Smooth muscle cell of the brain vasculature (primary cell): ENCODE measurements around the gene ART3.
A peak's percentile ranks its signal among the peaks of the same experiment; 100 is the strongest.
"Not testable (repeated sequence)": the region's sequence is repeated elsewhere in the genome, so short reads cannot be mapped to it uniquely, and the experiment has no call there.

ENCODE experiments used
- DNase-seq: peaks from one replicate; pipeline ENCODE4 v3.0.0-alpha.2; 2012; ENCODE audit warnings: low read depth, low spot score

ART3 gene

DNA sequence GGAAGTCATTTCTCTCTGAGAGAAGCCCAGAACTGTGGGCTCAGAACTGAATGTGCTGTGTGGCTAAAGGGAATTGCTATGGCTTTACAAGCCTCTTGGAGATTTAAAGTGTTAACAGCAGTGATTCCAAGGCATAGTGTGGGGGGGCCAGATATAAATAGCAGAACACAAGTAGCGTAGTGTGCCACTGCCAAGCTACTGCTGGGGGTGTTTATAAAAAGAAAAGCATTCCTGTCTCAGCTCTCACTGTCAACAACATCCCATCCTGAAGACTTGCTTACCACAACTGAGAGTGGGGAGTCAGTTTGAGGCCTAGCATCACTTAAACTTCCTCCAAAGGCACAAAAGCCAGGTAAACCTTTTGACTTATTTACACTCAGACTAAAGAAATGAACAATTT lies at the start of gene ART3:
Gene ART3, plus strand, starts transcription at position 242 of the 400 bp plus-strand sequence. CDS start 1,181 bp downstream, outside the sequence.
- no peak for DNase-seq

- no peak for DNase-seq
These were observed 46.2 kb upstream of the ART3 start for GRCh38 chr4:76028350-76028765.

- no peak for DNase-seq
These were observed 45.2 kb upstream of the ART3 start for GRCh38 chr4:76029300-76029699.

GRCh38 chr4:76035141-76035540 lies 39.4 kb upstream of the ART3 start:
- DNase-seq, result no peak

DNA sequence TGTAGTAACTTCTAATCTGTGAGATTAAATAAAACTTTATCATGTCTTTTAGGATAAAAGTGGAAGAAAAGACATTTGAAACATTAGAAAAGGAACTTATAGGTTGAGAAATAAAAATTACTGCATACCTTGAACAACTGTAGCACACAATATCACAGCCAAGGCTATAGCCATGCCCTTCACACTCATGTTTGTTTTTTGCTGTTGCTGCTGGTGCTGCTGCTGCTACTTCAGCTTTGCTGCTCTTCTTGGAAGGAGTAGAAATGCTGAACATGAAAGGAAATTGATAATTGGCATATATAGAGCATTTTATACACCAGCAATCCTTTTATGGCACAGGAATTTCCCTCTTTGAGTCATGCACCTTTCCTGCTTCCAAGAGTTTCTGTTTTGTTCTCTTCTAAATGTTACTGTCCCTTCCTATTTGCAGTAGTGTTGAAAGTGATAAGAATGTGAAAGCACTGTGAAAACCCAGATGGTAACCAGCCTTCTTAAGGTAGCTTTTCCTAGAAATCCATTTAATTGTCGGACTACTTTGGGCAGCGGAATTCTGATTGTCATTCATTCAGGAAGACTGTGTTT lies 38.6 kb upstream of the ART3 start, which contains the start of gene CXCL11:
Gene CXCL11, minus strand, starts transcription at position 272 of the 582 bp plus-strand sequence. Its CDS starts 83 bp downstream, at position 189.
- no peak for DNase-seq

DNA sequence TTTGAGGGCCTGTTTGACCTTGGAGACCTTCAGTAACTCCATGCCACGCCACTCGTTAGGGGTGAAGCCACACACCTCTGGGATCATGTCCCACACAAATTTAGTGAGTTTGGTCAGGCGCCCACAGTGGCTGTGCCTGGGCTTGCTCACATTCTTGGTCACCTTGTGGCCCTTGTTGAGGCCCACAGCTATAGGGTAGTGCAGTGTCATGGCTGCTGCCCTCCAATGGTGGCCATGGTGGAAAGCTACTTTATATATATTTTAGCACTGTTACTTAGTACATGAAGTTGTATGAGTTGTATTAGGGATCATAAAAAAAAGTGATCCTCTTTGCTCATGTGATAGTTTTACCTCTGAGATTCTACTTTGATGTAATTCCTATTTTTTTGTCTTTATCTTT lies 37.7 kb upstream of the ART3 start:
- no peak for DNase-seq

GRCh38 chr4:76042241-76042998 lies 32.1 kb upstream of the ART3 start:
- not testable (repeated sequence) for DNase-seq

DNA sequence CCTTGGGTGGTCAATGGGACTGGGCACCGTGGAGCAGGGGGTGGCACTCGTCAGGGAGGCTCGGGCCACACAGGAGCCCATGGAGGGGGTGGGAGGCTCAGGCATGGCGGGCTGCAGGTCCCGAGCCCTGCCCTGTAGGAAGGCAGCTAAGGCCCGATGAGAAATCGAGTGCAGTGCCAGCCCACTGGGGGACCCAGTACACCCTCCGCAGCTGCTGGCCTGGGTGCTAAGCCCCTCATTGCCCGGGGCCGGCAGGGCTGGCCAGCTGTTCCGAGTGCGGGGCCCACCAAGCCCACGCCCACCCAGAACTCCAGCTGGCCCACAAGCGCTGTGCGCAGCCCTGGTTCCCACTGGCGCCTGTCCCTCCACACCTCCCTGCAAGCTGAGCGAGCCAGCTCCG lies 31.2 kb upstream of the ART3 start:
- not testable (repeated sequence) for DNase-seq

- DNase-seq, result not testable (repeated sequence)
These were observed 29.8 kb upstream of the ART3 start for GRCh38 chr4:76044686-76045085.

GRCh38 chr4:76049860-76050416 lies 24.6 kb upstream of the ART3 start:
- not testable (repeated sequence) for DNase-seq

GRCh38 chr4:76050560-76051050 lies 23.9 kb upstream of the ART3 start:
- not testable (repeated sequence) for DNase-seq

DNA sequence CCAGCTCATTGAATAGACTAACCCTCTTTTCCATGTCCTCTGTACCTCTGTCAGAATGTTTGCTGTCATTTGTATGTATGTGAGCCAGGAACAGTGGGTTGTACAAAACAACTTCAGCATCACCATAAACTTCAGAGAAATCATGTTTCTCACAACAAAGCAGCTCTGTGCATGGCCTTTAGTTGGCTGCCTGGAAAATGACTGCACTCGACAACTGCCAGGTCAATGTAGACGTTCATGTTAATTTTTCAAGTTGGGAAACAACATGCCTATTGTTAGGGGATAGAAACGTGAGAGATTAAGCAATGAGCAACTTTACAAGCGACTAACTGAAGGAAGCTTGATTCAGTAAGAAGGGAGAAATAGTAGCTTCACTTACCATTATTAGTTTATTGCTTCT lies 20.8 kb upstream of the ART3 start:
- DNase-seq, result no peak

GRCh38 chr4:76055016-76055415 lies 19.5 kb upstream of the ART3 start:
- DNase-seq, result no peak

- no peak for DNase-seq
These were observed 19.1 kb upstream of the ART3 start for GRCh38 chr4:76055421-76055820.

DNA sequence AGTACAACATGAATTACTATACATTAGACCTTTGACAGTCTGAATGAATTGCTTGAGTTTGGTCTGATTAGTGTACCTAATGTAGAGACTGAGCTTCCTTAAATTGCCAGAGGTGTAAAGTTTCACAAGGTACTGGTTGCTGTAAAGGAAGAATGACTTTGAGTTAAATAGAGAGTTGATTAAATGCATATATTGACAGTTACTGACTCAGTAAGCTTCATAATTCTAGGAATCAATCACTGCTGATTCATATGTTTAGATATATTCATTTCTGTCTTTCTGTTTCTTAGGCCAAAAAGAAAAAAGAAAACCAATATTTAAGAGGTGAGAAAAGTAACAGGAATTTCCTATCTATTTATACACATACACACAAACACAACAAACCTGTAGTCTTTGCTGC lies 16.2 kb upstream of the ART3 start:
- DNase-seq, result no peak

- DNase-seq, result no peak
These were observed 15.6 kb upstream of the ART3 start for GRCh38 chr4:76058888-76059426.

DNA sequence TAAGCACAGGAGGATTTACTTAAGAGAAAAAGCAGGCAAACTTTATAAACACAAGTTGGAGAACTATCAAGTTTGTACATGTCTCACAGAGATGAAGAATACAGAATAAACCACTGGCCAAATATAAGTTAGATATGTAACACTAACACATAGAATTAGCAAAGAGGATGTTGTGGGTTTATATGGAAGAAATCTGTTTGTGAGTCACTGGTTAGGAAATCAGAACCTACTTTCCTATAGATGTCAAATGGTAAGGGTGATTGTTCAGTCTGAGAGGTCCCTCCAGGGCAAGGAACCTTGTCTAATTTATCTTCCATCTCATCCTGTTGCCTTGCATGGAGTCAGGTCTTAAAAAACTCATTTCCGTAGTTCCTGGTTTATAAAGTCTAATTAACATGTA lies 14.8 kb upstream of the ART3 start:
- no peak for DNase-seq

DNA sequence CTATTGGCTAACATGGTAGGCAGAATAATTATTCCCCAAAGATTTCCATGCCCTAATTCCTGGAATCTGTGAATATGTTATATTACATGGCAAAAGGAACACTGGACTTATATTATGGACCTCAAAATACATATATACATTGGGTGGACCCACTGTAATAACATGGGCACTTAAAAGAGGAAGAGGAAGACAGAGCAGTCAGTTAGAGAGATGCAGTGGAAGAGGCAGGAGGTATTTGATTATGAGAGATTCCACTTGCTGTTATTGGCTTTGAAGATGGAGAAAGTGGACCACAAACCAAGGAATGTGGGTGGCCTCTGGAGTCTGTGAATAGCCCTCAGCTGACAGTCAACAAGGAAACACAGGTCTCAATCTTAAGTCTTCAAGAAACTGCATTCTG lies 14.0 kb upstream of the ART3 start:
- no peak for DNase-seq

GRCh38 chr4:76061421-76061820 lies 13.1 kb upstream of the ART3 start:
- no peak for DNase-seq

GRCh38 chr4:76061982-76062381 lies 12.5 kb upstream of the ART3 start:
- DNase-seq, result no peak

- no peak for DNase-seq
These were observed 8.0 kb upstream of the ART3 start for GRCh38 chr4:76066546-76066945.

DNA sequence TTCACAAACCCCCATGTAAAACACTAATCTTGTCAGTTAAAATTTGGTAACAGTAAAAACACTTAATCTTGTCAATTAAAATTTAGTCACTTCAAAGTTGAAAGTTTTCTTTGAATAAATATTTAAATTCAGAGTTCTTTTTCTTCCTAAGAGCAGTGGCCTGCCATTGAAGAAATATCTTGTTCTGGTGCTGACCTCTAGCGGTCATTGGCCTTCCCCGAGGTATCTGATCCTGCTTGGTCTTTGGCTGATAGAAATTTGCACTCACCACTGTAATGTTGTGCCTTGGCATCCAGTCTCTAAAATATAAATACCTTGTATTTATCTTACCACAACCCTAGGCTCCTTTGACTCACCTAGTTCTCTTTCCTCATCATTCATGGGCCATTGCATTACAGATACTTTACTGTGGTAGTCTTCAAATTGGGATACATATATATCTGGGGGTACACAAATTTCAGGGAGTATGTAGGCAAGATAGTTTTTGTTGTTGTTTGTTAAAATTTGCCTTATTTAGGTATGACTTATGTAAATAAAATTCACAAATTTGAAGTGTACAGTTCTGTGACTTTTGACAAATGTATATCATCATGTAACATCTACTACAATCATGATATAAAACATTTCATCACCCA lies 6.7 kb upstream of the ART3 start:
- DNase-seq, result peak; percentile 41
